Large intestine (tissue), 3 donors: ENCODE measurements around the gene SYT2. TPM values are rescaled to one million over a fixed set of nuclear protein-coding genes. Genes with fewer than 3 reads are reported as not detected.

ENCODE experiments used
- DNase-seq, 2 donors: peaks; one replicate each; pipeline versions ENCODE4 v3.0.0 to v3.0.0-alpha.2; 2013
- H3K27ac ChIP-seq: one replicate; pipeline ENCODE4 v1.5.1; 2013; ENCODE audit warnings: low read length
- H3K27me3 ChIP-seq: 2 replicates; pipeline ENCODE4 v1.6.1; 2013; ENCODE audit warnings: low read length; ENCODE audit not compliant: control insufficient read depth, insufficient read depth
- H3K36me3 ChIP-seq: 2 replicates; pipeline ENCODE4 v1.6.1; 2013; ENCODE audit warnings: low read length; ENCODE audit not compliant: control insufficient read depth, insufficient read depth
- H3K4me1 ChIP-seq: one replicate; pipeline ENCODE4 v1.6.1; 2013; ENCODE audit warnings: low read length; ENCODE audit not compliant: control insufficient read depth, insufficient read depth
- H3K4me3 ChIP-seq: one replicate; pipeline ENCODE4 v1.5.1; 2013; ENCODE audit warnings: low read length
- H3K9me3 ChIP-seq: one replicate; pipeline ENCODE4 v1.6.1; 2013; ENCODE audit warnings: mild to moderate bottlenecking, low read depth, low read length, moderate library complexity; ENCODE audit not compliant: control insufficient read depth
- WGBS: methylation state at CpG from one replicate; pipeline ENCODE4 v1.1.5; 2013; ENCODE audit warnings: low lambda C conversion rate; ENCODE audit not compliant: insufficient coverage; 5-methylcytosine and 5-hydroxymethylcytosine counted together
- polyA plus RNA-seq: library from polyadenylated mRNA; unstranded; fragments of 120-200 nt; gene quantifications from one replicate; pipeline ENCODE4 v1.2.1, GENCODE V29; 2013

Gene SYT2
- polyA plus RNA-seq, 1 donor: 1.4 TPM

GRCh38 chr1:202680586-202681352 lies 29.5 kb downstream of the SYT2 start:
- Histone ChIP-seq H3K27me3 (peaks cover 19% of the 10 kb centered on the region), H3K36me3 (no peaks in the 10 kb centered on the region), H3K4me3 (no peak overlapping the region), H3K9me3 (no peaks in the 10 kb centered on the region), H3K4me1 (no peaks in the 10 kb centered on the region), H3K27ac (no peak overlapping the region)
- WGBS: no CpG with 5 or more reads among the region's 2 CpGs
- DNase-seq: no peak

GRCh38 chr1:202679406-202680177 lies 30.7 kb downstream of the SYT2 start:
- Histone ChIP-seq H3K27ac (no peak overlapping the region), H3K9me3 (no peaks in the 10 kb centered on the region), H3K4me1 (no peaks in the 10 kb centered on the region), H3K36me3 (no peaks in the 10 kb centered on the region), H3K4me3 (no peak overlapping the region), H3K27me3 (peaks cover 18% of the 10 kb centered on the region)
- no CpG with 5 or more reads among the region's 4 CpGs for WGBS
- no peak for DNase-seq

GRCh38 chr1:202677433-202677832 lies 32.8 kb downstream of the SYT2 start:
- Histone ChIP-seq H3K4me1 (no peaks in the 10 kb centered on the region), H3K4me3 (no peak overlapping the region), H3K9me3 (no peaks in the 10 kb centered on the region), H3K36me3 (no peaks in the 10 kb centered on the region), H3K27me3 (peaks cover 15% of the 10 kb centered on the region), H3K27ac (no peak overlapping the region)
- no peak for DNase-seq
- 100% methylated on average over 1 of the region's 2 CpGs for WGBS

GRCh38 chr1:202673531-202673930 lies 36.7 kb downstream of the SYT2 start:
- no peaks in the 10 kb centered on the region for H3K9me3 ChIP-seq
- no peaks in the 10 kb centered on the region for H3K4me1 ChIP-seq
- no peak overlapping the region for H3K27ac ChIP-seq
- no peak overlapping the region for H3K4me3 ChIP-seq
- no peaks in the 10 kb centered on the region for H3K27me3 ChIP-seq
- no CpG with 5 or more reads among the region's 5 CpGs for WGBS
- H3K36me3 ChIP-seq: no peaks in the 10 kb centered on the region
- no peak for DNase-seq

GRCh38 chr1:202671399-202671798 lies 38.9 kb downstream of the SYT2 start:
- no CpG with 5 or more reads among the region's 5 CpGs for WGBS
- H3K36me3 ChIP-seq: no peaks in the 10 kb centered on the region
- no peaks in the 10 kb centered on the region for H3K9me3 ChIP-seq
- no peak overlapping the region for H3K27ac ChIP-seq
- H3K27me3 ChIP-seq: no peaks in the 10 kb centered on the region
- H3K4me1 ChIP-seq: no peaks in the 10 kb centered on the region
- H3K4me3 ChIP-seq: no peak overlapping the region
- no peak for DNase-seq

- Histone ChIP-seq H3K4me3 (no peak overlapping the region), H3K9me3 (no peaks in the 10 kb centered on the region), H3K27ac (no peak overlapping the region), H3K4me1 (no peaks in the 10 kb centered on the region), H3K36me3 (no peaks in the 10 kb centered on the region), H3K27me3 (peaks cover 9% of the 10 kb centered on the region)
- 100% methylated on average over 1 of the region's 3 CpGs for WGBS
- no peak for DNase-seq
These were observed 44.8 kb downstream of the SYT2 start for GRCh38 chr1:202665417-202665816.

- Histone ChIP-seq H3K4me3 (no peak overlapping the region), H3K4me1 (no peaks in the 10 kb centered on the region), H3K27me3 (peaks cover 14% of the 10 kb centered on the region), H3K9me3 (no peaks in the 10 kb centered on the region), H3K36me3 (no peaks in the 10 kb centered on the region), H3K27ac (no peak overlapping the region)
- WGBS: no CpG with 5 or more reads among the region's 1 CpG
- no peak for DNase-seq
These were observed 46.2 kb downstream of the SYT2 start for GRCh38 chr1:202664083-202664482.

GRCh38 chr1:202663131-202663530 lies 47.1 kb downstream of the SYT2 start:
- no peaks in the 10 kb centered on the region for H3K4me1 ChIP-seq
- no peak for DNase-seq
- H3K27ac ChIP-seq: no peak overlapping the region
- no peak overlapping the region for H3K4me3 ChIP-seq
- 82% methylated on average over 2 of the region's 10 CpGs for WGBS
- no peaks in the 10 kb centered on the region for H3K36me3 ChIP-seq
- peaks cover 19% of the 10 kb centered on the region for H3K27me3 ChIP-seq
- H3K9me3 ChIP-seq: no peaks in the 10 kb centered on the region

GRCh38 chr1:202662081-202662480 lies 48.2 kb downstream of the SYT2 start:
- H3K36me3 ChIP-seq: no peaks in the 10 kb centered on the region
- H3K9me3 ChIP-seq: no peaks in the 10 kb centered on the region
- WGBS: no CpG with 5 or more reads among the region's 5 CpGs
- DNase-seq: no peak
- H3K27ac ChIP-seq: no peak overlapping the region
- no peaks in the 10 kb centered on the region for H3K4me1 ChIP-seq
- no peak overlapping the region for H3K4me3 ChIP-seq
- peaks cover 22% of the 10 kb centered on the region for H3K27me3 ChIP-seq

GRCh38 chr1:202661136-202661845 lies 49.0 kb downstream of the SYT2 start:
- H3K36me3 ChIP-seq: no peaks in the 10 kb centered on the region
- no peak overlapping the region for H3K27ac ChIP-seq
- no peak for DNase-seq
- H3K4me3 ChIP-seq: no peak overlapping the region
- WGBS: no CpG with 5 or more reads among the region's 13 CpGs
- H3K9me3 ChIP-seq: no peaks in the 10 kb centered on the region
- H3K27me3 ChIP-seq: peaks cover 24% of the 10 kb centered on the region
- no peaks in the 10 kb centered on the region for H3K4me1 ChIP-seq
